Right renal cortex interstitium (tissue), 3 donors: ENCODE measurements around the gene GDF15. TPM values are rescaled to one million over a fixed set of nuclear protein-coding genes. Genes with fewer than 3 reads are reported as not detected.
"Not testable (repeated sequence)": the region's sequence is repeated elsewhere in the genome, so short reads cannot be mapped to it uniquely, and the experiment has no call there.

Source experiments
- DNase-seq, 3 donors: peaks; one replicate each; pipeline ENCODE4 v3.0.0-alpha.2; 2013; ENCODE audit warnings: low read depth in 3 of 3, low spot score in 2 of 3
- polyA plus RNA-seq, 3 donors: library from polyadenylated mRNA; unstranded; fragments of 120-200 nt; gene quantifications; one replicate each; pipeline ENCODE4 v1.2.1, GENCODE V29; 2013; ENCODE audit not compliant: insufficient read length in 3 of 3

GDF15 gene
- polyA plus RNA-seq, 3 donors, result 2.6 to 5.2 (median 3.2) TPM

- no peak for DNase-seq
Observed at GRCh38 chr19:18362934-18363542, 22.9 kb upstream of the GDF15 start.

- no peak for DNase-seq
Observed at GRCh38 chr19:18363787-18364186, 22.2 kb upstream of the GDF15 start.

GRCh38 chr19:18364277-18364825 lies 21.6 kb upstream of the GDF15 start:
- not testable (repeated sequence) for DNase-seq

GRCh38 chr19:18364826-18365528 lies 21.0 kb upstream of the GDF15 start:
- DNase-seq, result peak; percentile 84 to 87 (median 86)

GRCh38 chr19:18366021-18366435 lies 19.9 kb upstream of the GDF15 start:
- DNase-seq, result no peak

GRCh38 chr19:18368504-18369222 lies 17.3 kb upstream of the GDF15 start:
- no peak for DNase-seq

- DNase-seq, result no peak
Observed at GRCh38 chr19:18373407-18373891, 12.5 kb upstream of the GDF15 start.

GRCh38 chr19:18373892-18374629 lies 11.9 kb upstream of the GDF15 start:
- DNase-seq, result peak in 2 of 3 donors; percentile 73 to 84

GRCh38 chr19:18377026-18377425 lies 8.9 kb upstream of the GDF15 start:
- no peak for DNase-seq

- DNase-seq, result no peak
Observed at GRCh38 chr19:18379803-18380747, 5.9 kb upstream of the GDF15 start.

GRCh38 chr19:18380843-18381242 lies 5.1 kb upstream of the GDF15 start:
- DNase-seq, result no peak

- not testable (repeated sequence) for DNase-seq
Observed at GRCh38 chr19:18383622-18384021, 2.3 kb upstream of the GDF15 start.

- no peak for DNase-seq
Observed at GRCh38 chr19:18384775-18385174, 1.2 kb upstream of the GDF15 start.

- DNase-seq, result no peak
Observed at GRCh38 chr19:18385359-18385674, 641 bp upstream of the GDF15 start.

GRCh38 chr19:18386543-18387271 lies 749 bp downstream of the GDF15 start:
- DNase-seq, result no peak

- peak in 2 of 3 donors; percentile 65 to 73 for DNase-seq
Observed at GRCh38 chr19:18388100-18388959, 2.4 kb downstream of the GDF15 start.

- DNase-seq, result no peak
Observed at GRCh38 chr19:18388960-18389725, 3.2 kb downstream of the GDF15 start.
